AG10803 (cell line): ENCODE measurements around the gene ATCAY.

ENCODE experiments used
- DNase-seq: peaks from one replicate; pipeline ENCODE4 v3.0.0; 2010; ENCODE audit warnings: low read depth
- H3K4me3 ChIP-seq: 2 replicates; pipeline ENCODE4 v1.5.1; 2011; ENCODE audit warnings: mild to moderate bottlenecking, low read length, control low read depth
- TF ChIP-seq, protein P1 (sequence below): conservative IDR thresholded peaks from 2 replicates; pipeline ENCODE4 v1.5.1; 2011; ENCODE audit warnings: mild to moderate bottlenecking, low read length, control low read depth, inconsistent platforms

The ATCAY gene

DNA sequence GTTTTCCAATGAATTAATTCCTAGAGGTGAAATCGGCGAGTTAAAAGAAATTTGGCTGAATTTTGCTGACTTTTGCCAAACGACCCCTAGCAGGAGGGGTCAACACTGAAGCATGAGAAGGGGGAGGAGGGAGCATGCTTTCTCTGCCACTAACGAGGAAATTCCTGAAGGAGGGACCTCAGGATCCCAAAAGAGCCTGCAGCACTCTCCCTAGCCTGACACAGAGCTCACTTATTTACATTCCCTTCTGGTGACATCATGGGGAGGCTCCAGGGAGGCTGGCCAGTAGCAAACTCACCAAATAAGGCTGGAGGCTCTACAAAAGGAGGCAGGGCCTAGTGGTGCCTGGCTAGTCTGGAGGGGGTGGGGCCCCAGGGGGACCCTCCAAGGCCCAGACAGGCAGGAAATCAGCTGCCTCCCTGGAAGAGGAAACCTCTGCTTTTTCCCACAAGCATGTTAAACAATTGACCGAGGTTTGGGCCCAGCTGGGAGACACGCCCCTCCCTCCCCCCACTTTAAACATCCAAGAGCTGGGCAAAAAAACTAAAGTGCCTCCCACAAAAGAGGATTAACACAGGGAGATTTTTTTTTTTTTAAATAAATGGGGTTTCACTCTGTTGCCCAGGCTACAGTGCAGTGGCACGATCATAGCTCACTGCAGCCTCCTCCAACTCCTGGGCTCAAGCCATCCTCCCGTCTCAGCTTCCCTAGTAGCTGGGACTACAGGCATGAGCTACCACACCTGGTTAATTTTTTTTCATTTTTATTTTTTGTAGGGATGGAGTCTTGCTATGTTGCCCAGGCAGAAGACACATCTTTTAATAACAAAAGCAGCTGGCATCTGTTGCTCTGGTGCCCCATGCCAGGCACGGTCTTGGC, 88.3 kb downstream of the ATCAY start:
- peak; percentile 99 for DNase-seq
- TF ChIP-seq, protein P1, sequence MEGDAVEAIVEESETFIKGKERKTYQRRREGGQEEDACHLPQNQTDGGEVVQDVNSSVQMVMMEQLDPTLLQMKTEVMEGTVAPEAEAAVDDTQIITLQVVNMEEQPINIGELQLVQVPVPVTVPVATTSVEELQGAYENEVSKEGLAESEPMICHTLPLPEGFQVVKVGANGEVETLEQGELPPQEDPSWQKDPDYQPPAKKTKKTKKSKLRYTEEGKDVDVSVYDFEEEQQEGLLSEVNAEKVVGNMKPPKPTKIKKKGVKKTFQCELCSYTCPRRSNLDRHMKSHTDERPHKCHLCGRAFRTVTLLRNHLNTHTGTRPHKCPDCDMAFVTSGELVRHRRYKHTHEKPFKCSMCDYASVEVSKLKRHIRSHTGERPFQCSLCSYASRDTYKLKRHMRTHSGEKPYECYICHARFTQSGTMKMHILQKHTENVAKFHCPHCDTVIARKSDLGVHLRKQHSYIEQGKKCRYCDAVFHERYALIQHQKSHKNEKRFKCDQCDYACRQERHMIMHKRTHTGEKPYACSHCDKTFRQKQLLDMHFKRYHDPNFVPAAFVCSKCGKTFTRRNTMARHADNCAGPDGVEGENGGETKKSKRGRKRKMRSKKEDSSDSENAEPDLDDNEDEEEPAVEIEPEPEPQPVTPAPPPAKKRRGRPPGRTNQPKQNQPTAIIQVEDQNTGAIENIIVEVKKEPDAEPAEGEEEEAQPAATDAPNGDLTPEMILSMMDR, result no peak
- H3K4me3 ChIP-seq, result peak overlapping the region; percentile 94

DNA sequence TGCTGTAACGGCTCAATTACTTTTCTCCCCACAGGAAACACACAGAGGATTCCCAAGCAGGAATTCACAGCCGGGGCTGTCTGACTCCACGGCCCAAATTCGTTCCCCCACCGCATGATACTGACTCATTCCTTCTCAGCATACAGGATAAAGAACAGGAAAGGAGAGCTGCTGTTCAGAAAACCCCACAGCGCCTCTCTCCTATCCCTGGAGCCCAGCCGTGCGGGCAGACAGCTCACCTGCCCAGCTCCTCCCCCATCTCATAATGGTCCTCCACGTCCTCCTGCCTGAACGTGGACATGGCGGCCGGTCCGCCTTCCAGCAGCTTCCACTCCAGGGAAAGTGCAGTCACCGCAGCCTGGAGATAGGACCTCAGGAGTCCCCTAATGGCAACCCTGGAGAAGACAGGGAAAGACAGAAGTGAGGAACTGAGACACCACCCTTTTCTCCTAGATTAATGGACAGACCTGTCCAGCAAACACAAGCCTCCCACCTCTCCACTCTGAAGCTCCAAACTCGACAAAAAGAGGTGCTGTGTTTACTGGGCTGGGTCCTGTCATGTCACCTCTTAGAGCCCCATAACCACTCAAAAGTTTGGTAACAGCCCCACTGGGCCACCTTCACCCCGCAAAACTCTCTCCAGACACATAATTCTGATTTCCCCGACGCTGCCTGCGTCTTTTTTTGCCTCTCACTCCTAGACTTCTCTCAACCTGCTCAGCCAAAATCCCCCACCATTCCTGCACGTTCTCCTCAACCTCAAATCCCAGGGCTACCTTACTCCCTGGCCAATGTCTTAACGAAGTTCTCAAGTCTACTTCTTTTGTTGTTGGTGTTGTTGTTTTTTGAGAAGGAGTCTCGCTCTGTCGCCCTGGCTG, 89.2 kb downstream of the ATCAY start:
- DNase-seq, result peak; percentile 89
- TF ChIP-seq, protein P1, result peak; percentile 46

DNA sequence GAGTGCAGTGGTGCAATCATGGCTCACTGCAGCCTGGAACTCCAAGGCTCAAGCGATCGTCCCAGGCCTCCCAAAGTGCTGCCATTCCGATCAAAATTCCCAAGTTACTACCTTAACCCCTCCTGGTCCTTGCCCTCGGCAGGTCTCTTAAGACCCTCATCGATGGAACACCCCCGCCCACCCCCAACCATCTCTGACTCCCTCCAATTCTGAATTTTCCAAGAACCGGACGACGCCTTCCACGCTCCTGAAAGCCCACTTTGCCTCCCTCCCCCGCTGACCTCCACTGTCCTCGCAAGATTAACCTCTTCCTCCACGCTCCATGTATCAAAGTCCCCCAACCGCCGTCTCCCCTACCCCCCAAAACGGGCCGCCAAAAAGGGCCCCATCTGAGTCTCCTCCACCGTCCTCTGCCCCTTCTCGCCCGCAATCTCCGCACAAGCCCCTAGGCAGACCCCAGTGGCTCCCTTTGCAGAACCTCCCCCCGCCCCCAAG, 89.9 kb downstream of the ATCAY start:
- peak overlapping the region; percentile 94 for H3K4me3 ChIP-seq
- DNase-seq, result no peak
- TF ChIP-seq, protein P1, result no peak

More for the DNA sequence above, 89.2 kb downstream of the ATCAY start:
- peak overlapping the region; percentile 94 for H3K4me3 ChIP-seq

DNA sequence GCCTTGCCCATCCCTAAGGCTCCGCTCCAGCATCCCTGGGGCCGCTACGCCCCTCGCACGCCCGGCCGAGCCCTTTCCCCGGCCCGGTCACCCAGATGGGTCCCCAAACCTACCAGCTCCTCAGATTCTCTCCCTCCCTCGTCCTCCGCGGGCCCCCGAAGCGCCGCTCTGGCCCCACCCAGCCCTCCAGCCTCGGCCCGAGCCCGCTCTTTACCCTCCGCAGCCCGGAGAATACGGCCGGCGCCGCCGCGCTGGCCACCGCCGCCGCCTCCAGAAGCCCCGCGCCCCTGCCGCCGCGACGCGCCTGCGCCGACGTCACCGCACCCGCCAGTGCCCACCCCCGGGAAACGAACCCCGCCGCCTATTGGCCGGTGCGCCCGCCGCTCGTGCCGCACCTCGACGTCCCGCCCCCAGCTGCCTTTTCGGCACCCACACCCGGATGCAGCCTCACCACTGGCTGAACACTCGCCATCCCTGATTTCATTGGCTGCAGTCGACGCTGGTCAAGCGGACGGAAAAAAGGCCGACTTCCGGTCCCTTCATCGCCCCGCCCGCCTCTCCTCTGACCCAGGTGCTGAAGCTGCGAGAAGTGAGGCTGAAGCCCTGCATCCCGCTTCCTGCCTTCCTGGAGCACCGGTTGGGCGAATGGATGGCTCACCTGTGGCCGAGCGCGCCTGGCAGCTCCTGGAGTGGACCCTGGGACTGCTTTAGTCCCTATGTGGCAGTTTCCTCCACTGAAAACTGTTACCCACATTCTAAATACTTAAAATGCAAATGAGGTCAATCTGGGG, 90.5 kb downstream of the ATCAY start, which contains the start of gene DAPK3:
Gene DAPK3, minus strand, starts transcription at position 292 of the 791 bp plus-strand sequence. CDS start 1,364 bp downstream, outside the sequence.
- peak; percentile 97 for DNase-seq
- TF ChIP-seq, protein P1, result no peak
- peak within 1 kb of the TSS; percentile 94 for H3K4me3 ChIP-seq

DNA sequence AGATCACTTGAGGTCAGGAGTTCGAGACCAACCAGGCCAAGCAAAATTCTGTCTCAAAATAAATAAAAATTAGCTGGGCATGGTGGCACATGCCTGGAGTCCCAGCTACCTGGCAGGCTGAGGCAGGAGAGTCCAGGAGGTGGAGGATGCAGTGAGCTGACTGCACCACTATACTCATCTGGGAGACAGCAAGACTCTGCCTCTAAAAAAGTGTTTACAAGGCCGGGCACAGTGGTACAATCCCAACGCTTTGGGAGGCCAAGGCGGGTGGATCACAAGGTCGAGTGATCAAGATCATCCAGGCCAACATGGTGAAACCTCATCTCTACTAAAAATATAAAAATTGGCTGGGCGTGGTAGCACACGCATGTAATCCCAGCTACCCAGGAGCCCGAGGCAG, 94.7 kb downstream of the ATCAY start:
- TF ChIP-seq, protein P1, result no peak
- no peak for DNase-seq
- no peak overlapping the region for H3K4me3 ChIP-seq

DNA sequence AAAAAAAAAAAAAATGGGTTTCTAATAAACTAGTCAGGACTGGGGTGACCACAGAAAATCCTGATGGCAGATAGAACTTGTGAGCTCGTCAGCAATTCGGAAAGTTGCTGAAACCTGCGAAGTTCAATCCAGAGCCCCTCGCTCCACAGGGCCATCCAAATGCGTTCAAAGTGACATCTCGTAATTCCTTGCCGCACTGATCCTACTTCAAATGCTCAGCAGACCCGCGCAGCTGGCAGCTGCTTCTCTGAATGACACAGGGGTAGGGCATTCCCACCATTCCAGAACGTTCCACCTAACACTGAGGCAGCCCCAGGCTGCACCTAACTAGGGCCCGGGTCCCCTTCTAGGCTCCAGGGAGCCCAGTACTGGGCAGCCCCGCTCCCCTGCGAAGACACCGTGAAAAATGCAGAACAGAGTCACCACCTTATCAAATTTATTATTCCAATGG, 95.2 kb downstream of the ATCAY start:
- H3K4me3 ChIP-seq, result no peak overlapping the region
- TF ChIP-seq, protein P1, result no peak
- DNase-seq, result no peak
